Activated gamma-delta T cell (primary cell): Measurements from ENCODE around the gene COPG1.

Source experiments
- DNase-seq: peaks from one replicate; lab custom pipeline; 2025; lab: John Stamatoyannopoulos, UW

The COPG1 gene

DNA sequence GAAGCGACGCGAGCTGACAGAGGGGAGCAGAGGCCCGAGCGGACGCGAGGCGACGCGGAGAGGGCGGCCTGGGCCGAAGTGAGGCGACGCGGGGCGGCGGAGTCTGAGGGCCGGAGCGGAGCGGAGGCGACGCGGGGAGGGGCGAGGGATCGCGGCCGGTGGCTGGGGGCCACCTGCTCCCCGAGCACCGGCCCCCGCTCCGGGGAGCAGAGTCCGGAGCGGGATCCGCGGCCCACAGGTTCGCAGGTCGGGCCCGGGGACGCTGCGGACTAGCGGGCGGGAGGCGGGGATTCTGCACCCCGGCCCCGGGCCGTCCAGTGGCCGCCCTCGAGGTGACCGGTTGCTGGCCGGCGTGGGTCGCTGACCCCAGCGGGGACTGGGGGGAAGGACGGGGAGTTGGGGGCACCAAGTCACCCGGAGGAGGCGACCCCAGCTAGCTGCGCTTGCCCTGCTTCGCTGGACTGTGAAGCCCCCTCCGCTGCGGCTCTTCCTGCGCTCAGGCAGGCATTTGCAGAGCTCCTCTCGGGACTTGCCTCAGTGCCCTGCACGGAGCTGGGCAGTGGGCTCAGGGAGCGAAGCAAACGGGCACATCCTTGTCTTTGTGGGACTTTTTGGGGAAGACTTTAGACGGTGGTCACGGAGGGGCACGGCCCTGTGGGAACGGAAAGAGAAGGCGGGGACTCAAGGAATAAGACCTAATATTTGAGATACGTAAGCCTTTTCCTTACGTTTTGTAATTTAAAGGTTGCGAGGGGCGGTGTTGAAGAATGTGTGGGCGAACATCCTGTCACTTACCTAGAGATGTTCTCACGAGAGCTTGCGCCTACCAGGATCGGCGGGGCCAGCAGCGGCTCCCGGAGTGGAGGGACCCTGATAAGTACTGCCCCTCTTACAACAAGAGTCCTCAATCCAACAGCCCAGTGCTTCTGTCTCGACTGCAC, 29.8 kb downstream of the COPG1 start:
- DNase-seq: peak; percentile 25

- no peak for DNase-seq
Measured at GRCh38 chr3:129280183-129280582, 30.8 kb downstream of the COPG1 start.

DNA sequence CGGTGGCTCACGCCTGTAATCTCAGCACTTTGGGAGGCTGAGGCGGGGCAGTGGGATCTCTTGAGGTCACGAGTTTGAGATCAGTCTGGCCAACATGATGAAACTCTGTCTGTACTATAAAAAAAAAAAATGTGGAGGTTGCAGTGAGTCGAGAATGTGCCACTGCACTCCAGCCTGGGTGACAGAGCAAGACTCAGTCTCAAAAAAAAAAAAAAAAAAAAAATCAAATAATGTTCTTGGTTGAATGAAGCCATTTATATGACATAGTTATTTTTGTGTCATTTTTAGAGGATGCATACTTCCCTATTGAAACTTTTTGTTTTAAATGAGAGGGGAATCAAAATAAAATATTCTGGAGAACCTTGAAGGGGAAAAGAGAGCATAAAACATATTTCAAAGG, 32.3 kb downstream of the COPG1 start:
- DNase-seq: no peak

GRCh38 chr3:129282727-129283327, 33.4 kb downstream of the COPG1 start:
- no peak for DNase-seq

DNA sequence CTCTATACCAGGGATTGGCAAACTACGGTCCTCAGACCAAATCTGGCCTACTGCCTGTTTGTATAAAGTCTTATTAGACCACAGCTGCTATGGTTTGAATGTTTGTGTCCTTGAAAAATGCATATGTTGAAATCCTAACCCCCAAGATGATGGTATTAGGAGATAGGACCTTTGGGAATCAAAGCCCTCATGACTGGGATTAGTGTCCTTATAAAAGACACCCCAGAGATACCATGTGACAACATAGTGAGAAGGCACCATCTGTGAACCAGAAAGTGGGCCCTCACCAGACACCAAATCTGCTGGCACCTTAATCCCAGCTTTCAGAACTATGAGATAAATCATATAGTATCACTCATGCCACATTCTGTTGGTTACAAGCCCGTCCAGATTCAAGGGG, 36.7 kb downstream of the COPG1 start:
- no peak for DNase-seq

GRCh38 chr3:129288446-129288845, 39.0 kb downstream of the COPG1 start:
- no peak for DNase-seq

- no peak for DNase-seq
Measured at GRCh38 chr3:129289201-129289921, 40.0 kb downstream of the COPG1 start.

DNA sequence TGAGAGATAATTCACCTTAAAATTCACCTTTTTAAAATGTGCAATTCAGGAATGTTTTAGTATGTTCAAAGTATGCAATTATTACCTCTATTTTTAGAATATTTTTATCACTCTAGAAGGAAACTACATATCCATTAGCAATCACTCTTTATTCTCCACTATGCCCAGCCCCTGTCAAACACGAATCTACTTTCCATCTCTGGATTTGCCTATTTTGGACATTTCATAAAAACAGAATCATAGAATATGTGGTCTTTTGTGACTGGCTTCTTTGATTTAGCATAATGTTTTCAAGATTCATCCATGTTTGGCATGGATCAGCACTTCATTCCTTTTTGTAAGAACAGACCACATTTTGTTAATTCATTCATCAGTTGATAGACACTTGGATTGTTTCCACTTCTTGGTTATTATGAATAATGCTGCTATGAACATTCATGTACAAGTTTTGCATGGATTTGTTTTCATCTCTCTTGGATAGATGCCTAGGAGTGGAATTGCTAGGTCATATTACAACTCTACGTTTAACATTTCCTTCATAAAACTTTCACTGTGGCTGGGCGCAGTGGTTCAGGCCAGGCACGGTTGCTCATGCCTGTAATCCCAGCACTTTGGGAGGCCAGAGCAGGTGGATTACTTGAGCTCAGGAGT, 42.0 kb downstream of the COPG1 start:
- DNase-seq: no peak

DNA sequence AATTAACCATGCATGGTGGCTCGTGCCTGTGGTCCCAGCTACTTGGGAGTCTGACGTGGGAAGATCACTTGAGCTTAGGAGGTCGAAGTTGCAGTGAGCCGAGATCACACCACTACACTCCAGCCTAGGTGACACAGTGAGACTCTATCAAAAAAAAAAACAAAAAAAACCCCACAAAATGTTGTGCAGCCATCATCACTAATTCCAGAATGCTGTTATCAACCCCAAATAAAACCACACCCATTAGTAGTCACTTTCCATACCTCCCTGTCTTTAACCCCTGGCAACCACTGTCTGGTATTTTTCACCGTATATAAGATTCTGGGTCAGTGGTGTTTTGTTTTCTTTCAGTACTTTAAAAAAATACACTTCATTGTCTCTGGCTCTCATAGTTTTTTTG, 45.9 kb downstream of the COPG1 start:
- no peak for DNase-seq

GRCh38 chr3:129304146-129304961, 54.9 kb downstream of the COPG1 start:
- DNase-seq: no peak

GRCh38 chr3:129304962-129305222, 55.5 kb downstream of the COPG1 start:
- no peak for DNase-seq

- DNase-seq: no peak
Measured at GRCh38 chr3:129305592-129306091, 56.2 kb downstream of the COPG1 start.

DNA sequence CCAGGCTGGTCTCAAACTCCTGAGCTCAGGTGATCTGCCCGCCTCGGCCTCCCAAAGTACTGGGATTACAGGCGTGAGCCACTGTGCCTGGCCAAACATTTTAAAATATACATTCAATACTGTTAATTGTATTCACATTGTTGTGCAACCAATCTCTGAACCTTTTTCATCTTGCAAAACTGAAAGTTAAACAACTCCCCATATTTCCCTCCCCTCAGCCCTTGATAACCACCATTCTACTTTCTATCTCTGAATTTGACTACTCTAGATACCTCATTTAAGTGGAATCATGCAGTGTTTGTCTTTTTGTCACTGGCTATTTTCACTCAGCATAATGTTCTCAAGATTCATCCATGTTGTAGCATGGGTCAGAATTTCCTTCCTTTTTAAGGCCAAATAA, 59.2 kb downstream of the COPG1 start:
- DNase-seq: no peak

DNA sequence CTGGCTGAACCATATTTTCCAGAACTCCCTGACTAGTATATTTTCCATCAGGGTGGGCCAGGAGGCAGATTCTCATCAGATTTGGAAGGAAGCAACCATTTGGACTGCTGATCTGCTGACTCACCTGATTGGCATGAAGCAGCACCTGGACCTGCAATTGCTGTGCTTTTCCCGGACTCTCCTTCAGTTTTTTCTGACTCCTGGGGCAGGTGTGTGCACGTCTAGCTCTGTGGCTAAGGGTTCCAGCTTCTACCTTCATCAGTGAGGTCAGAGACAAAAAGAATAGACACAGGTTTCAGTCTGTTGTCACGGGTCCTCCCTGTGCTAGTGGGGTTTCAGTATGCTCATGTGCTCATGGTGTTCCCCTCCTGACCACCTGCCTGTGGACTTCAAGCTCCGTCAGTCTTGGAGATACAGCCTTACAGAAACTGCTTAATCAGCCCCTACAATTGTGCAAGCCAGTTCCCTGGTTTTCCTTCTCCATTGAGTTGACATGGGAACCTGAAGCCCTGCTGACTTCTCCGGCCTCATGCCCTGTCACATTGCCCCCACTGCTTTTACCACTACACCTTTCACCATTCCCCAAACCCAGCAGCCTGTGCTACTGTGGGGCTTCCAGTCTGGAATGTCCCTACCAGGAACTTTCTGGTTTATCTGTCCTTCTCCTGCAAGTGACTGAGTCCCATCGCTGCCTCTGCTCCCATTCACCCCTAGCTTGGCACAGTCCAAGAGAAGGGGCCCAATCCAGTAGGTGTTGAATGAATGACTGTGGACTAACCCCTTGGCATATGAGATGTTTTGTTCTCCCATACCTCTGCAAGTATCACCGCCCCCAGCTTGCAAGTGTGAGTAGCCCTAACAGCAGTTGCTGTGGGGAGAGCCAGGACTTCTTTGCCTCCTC, 61.0 kb downstream of the COPG1 start:
- no peak for DNase-seq

DNA sequence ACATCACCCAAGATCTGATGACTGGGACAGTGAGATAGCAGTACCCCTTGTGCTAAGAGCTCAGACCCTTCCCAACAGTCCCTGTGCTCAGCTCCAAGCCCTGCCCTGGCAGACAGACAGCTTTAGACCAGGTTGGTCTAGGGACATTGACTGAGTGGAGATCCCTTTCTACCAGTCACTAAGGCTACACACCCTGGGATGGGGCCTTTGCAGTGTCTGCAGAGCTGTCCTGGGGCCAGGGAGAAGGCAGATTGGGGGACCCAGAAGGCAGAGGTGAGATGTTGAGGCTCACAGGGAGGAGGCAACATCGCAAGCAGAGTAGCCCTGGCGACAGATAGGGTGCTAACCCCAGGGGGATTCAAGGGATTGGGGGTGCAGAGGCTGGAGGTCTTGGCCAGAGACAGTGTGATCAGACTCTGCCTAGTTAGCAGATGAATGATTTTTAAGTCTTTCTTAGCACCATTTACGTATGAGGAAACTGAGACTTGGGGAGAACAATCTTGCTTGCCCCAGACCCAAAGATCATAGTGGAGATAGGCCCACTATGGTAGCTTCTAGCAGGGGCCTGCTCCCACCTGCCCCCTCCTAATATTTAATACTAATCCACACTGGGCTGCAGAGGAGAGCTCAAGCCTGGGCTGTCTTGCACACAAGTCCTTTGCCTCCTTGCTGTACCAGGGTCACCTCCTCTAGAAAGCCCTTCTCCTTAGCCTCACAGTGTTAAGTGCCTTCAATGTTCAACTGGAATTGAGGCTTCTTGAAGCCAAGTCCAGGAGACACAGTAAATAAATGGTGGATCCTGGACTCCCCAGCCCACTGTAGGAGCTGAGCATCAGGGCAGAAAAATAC, 61.9 kb downstream of the COPG1 start:
- DNase-seq: no peak

DNA sequence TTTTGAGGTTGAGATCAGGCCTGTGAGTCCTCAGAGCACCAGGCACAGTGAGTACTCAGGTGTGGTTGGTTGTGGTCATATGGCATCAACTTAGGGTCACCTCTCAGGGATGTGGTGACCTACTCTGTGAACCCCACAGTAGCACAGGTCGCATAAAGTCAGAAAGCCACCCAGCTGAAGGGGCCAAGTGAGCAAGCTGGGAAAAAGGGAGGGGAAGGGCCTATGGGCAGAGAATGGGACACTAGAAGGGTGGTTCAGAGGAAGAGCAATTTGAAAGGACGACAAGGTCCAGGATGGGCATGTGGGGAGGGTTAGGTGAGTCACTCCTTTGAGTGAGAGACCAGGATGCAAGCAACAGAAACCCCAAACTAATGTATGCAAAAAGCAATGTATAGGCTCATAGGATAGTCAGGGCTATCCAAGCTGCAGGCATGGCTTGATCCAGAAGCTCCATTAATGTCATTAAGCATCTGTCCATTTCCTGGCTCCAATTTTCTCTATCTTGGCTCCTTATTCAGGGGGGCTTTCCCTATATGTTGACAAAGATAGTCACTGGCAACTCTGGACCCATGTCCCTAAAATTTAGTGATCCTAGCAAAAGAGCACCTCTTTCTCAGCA, 62.7 kb downstream of the COPG1 start:
- no peak for DNase-seq

GRCh38 chr3:129312671-129313414, 63.4 kb downstream of the COPG1 start:
- DNase-seq: no peak

DNA sequence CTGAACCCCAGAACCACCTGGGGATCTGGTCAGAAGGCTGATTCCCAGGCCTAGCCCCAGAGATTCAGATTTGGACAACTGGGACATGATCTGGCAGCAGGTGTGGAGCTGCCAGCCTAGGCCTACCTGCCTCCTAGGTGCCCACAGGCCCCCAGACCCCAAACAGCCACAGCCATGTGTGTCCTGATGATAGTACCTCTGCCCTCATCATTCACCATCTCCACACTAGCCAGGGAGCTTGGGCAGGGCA, 63.9 kb downstream of the COPG1 start:
- no peak for DNase-seq
